GDM1 (cell line): ENCODE results near the gene TFEC.
"Not testable (repeated sequence)": the region's sequence is repeated elsewhere in the genome, so short reads cannot be mapped to it uniquely, and the experiment has no call there.

Experiments used
- DNase-seq: peaks from one replicate; lab custom pipeline; 2025; lab: John Stamatoyannopoulos, UW

The TFEC gene

DNA sequence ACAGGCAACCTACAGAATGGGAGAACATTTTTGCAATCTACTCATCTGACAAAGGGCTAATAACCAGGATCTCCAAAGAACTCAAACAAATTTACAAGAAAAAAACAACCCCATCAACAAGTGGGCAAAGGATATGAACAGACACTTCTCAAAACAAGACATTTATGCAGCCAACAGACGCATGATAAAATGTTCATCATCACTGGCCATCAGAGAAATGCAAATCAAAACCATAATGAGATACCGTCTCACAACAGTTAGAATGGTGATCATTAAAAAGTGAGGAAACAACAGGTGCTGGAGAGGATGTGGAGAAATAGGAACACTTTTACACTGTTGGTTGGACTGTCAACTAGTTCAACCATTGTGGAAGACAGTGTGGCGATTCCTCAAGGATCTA lies 100.8 kb downstream of the TFEC start:
- not testable (repeated sequence) for DNase-seq

GRCh38 chr7:115924411-115924810 lies 106.2 kb downstream of the TFEC start:
- no peak for DNase-seq

DNA sequence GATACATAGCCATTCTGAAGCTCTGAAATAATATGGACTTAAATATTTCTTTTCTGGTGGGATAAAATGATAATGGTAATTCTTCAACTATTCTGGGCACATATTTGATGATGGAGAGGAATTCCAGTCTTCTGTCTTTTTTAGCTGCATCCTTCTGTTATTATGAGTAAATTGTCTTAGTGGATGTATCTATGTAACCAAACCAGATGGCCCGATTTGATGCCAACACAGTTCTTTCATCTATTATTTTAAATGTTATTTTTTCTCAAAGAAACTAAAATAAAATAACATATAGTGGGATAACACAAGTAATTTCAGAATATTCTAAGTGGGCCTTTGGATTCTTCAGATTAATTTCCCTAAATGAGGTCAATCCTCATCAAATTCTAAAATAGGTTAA lies 110.2 kb downstream of the TFEC start:
- DNase-seq = no peak

GRCh38 chr7:115914951-115915350 lies 115.6 kb downstream of the TFEC start:
- DNase-seq = no peak

- no peak for DNase-seq
Observed at GRCh38 chr7:115911465-115911864, 119.1 kb downstream of the TFEC start.

- DNase-seq = peak; percentile 30
Observed at GRCh38 chr7:115910541-115911164, 119.9 kb downstream of the TFEC start.

- no peak for DNase-seq
Observed at GRCh38 chr7:115906731-115907130, 123.8 kb downstream of the TFEC start.

GRCh38 chr7:115889669-115889984 lies 140.9 kb downstream of the TFEC start:
- no peak for DNase-seq

- no peak for DNase-seq
Observed at GRCh38 chr7:115888981-115889668, 141.4 kb downstream of the TFEC start.

DNA sequence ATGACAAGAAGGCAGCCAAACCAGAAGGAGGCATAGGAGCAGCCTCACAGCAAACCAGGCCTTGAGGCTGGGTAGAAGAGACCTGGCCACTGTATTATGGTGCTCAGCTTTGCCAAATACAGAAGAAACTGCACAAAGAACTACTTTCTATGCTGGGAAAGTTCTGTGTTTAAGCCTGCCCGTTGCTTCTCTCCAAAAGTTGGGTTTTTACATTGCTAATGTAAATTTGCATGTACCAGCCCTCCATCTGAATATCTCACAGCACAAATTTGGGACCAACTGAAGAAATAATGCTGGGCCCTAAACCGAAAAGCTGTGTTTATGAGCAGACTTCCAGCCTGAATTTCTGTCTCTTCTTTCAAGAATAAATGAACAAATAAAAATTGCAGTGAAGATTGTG lies 145.0 kb downstream of the TFEC start:
- no peak for DNase-seq
